Eye (tissue), 1 donor: ENCODE results near the gene NT5C1A.

Experiments used
- DNase-seq: peaks from one replicate; pipeline ENCODE4 v3.0.0-alpha.2; 2015

The NT5C1A gene

GRCh38 chr1:39635205-39635870 is 36.6 kb downstream of the NT5C1A start:
- DNase-seq: peak; percentile 46

- no peak for DNase-seq
These were observed 38.5 kb downstream of the NT5C1A start for GRCh38 chr1:39633422-39633821.

DNA sequence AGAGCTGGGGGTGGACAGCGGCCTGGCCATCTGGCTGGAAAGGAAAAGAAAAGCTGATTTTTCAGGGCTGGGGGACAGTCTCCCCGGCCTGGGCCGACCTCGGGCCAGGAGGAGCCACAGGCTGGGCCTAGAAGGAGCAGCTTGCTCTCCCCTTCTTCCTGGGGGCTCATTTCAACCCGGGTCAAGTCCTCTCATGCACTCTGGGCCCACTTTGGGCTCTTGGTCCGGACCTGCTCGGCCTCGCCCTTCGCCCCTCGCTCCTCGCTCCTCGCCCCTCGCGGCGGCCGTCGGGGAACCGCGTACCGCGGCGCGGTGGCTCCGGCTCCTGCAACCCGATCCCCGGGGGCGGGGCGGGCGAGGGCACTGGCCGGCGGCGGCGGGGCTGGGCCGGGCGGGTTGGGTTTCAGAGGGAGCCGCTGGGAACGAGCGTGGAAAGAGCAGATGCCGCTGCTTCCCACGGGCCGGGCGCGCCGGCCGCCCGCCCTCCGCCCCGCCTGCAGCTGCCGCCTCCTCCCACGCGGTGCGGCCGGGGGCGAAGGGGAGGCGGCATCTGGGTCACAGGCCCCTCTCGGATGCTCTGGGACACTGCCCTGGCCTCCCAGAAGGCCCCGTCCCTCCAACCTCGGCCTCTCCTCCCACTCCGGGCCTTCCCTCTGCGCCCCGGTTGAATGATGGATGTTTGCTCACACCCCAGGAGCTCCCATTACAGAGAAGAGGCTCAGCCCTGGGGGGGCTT is 39.1 kb downstream of the NT5C1A start:
- peak; percentile 82 for DNase-seq

DNA sequence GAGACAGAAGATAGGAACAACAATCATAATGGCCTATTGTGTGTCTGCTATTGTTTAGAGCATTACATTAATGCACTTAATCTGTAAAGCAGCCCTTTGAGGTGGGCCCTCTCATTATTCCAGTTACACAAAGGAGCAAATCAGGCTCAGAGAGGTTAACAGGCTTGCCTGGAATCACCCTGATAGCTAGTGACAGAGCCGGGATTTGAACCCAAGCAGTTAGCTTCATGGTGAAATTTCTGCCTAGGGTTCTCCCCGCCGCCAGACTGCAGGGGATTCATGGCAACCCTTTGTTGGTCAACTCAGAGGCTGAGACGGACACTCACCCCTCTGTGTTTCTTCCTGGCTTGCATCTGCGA is 39.6 kb downstream of the NT5C1A start:
- peak; percentile 74 for DNase-seq

DNA sequence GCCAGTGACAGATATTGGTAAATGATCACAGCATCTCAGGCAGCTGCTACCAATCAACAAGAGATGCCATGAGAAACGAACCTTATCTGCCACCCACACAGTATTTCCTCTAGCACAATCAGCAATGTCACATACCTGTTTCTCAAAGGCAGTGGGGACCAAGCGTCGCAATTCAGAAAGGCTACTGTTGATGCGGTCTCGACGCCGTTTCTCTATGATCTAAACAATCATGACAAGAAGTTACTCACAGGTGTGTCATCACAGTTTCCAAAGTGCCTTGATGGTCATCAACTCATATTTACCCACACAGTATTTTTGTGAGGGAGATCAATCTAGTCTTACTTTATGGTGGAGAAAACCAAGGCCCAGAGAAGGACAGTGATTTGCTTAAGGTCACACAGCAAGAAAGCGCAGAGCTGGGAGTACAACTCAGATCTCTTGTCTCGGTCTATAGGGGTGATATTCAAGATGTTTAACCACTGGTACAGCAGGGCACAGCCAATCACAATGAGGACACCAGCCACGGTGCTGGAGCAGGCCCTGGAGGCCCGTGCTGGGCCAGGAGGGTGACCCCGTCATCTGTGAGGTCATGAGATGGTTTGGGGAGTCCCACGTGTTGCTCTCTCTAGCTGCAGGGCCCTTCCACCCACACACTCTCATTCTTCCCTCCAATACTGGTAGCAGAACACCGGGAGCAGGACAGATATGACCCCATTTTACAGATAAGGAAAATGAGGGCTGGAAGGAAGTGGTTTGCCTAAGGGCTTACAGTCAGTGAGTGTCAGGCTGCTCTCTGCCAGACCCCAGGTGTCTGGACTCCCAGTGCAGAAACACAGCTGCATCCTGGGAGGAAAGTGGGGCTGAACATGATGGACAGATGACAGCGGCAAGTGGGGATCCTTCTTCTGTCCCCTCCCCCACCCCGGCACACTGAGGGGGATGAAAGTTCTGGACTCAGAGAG is 40.3 kb downstream of the NT5C1A start:
- no peak for DNase-seq

GRCh38 chr1:39628807-39629350 is 43.0 kb downstream of the NT5C1A start:
- DNase-seq: no peak

GRCh38 chr1:39626646-39627045 is 45.3 kb downstream of the NT5C1A start:
- no peak for DNase-seq

GRCh38 chr1:39625462-39626273 is 46.2 kb downstream of the NT5C1A start:
- DNase-seq: peak; percentile 27

- DNase-seq: no peak
These were observed 46.9 kb downstream of the NT5C1A start for GRCh38 chr1:39625009-39625408.

GRCh38 chr1:39623053-39623452 is 48.9 kb downstream of the NT5C1A start:
- DNase-seq: no peak

DNA sequence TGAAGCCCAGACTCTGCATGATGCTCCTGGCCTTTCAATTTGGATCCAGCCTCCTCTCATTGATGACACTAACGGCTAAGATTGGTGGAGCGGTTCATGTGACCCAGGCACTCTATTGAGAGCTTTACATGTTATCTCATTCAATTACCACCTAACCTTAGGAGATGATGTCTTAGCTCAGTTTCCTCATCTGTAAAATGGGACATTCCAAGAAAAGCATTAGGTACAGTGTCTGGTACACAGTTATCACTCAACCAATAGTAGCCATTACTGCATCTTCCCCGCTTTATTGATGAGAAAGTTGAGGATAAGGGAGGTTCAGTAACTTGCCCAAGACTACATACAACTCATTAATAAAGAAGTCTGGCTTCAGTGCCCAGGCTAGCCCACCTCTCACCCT is 49.5 kb downstream of the NT5C1A start:
- DNase-seq: no peak

DNA sequence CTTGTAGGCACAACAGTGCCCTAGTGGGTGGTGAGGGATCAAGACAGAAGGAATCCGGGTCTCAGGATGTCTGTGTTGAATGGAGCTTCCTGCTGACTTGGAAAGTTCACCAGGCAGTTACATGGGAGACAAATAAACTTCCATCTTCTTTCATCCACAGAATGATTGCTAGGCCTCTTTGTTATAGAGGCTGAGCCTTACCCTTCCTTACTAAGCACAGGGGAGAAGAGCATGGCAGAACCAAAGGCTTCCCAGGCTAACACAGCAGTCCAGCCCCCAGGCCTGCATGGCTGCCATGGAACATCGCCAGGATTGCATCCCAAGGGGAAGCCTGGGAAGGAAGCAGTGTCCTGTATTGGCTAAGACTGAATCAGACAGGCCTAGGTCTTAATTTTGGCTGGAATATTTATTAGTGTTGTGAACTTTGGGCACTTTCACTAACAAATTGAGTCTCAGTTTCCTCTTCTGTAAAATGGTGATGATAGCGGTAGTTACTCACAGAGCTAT is 51.2 kb downstream of the NT5C1A start:
- DNase-seq: no peak

- no peak for DNase-seq
These were observed 54.3 kb downstream of the NT5C1A start for GRCh38 chr1:39617488-39618049.

GRCh38 chr1:39615086-39615673 is 56.7 kb downstream of the NT5C1A start:
- no peak for DNase-seq

GRCh38 chr1:39614488-39614887 is 57.4 kb downstream of the NT5C1A start:
- no peak for DNase-seq

- no peak for DNase-seq
These were observed 58.7 kb downstream of the NT5C1A start for GRCh38 chr1:39613250-39613649.

GRCh38 chr1:39609618-39610331 is 62.1 kb downstream of the NT5C1A start:
- peak; percentile 81 for DNase-seq
